Stimulated activated naive CD4-positive, alpha-beta T cell treated with Interleukin-2 at 50 U/mL for 16 hours (primary cell): ENCODE measurements around the gene ASPG.
A peak's percentile ranks its signal among the peaks of the same experiment; 100 is the strongest.

Experiments used
- DNase-seq: peaks from one replicate; lab custom pipeline; 2025; lab: John Stamatoyannopoulos, UW

Gene ASPG

GRCh38 chr14:104116756-104117340 is 31.3 kb downstream of the ASPG start:
- peak; percentile 23 for DNase-seq

DNA sequence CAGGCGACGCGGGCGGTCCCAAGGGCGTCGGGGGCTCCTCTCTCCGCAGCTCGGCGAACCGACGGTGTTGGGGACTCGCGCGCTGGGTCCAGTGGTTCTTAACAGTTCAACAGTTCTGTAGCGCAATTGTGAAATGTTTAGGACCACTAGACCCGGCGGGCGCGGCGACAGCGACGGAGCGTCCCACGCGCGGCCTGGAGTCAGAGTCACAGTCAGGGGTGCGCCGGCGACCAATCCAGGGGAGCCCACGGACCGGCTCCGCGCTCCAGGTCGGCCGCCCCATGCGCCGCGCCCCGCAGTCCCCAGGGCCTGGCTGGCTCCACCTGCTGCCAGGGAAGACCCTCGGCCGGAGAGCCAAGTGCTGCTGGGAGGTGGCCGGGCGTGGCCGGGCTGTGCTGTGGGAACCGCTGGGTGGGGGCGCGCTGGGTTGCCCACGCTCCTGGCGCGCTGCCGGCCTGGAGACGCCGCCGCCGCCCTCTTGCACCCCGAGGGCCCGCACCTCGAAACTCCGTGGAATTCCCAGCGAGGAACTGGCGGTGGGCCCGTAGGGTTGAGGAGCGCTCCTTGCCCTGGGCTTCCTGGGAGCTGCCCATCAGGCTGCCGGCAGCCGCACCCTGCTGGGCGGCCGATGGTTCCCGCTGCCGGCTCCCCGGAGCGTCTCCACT is 32.0 kb downstream of the ASPG start:
- DNase-seq = no peak

DNA sequence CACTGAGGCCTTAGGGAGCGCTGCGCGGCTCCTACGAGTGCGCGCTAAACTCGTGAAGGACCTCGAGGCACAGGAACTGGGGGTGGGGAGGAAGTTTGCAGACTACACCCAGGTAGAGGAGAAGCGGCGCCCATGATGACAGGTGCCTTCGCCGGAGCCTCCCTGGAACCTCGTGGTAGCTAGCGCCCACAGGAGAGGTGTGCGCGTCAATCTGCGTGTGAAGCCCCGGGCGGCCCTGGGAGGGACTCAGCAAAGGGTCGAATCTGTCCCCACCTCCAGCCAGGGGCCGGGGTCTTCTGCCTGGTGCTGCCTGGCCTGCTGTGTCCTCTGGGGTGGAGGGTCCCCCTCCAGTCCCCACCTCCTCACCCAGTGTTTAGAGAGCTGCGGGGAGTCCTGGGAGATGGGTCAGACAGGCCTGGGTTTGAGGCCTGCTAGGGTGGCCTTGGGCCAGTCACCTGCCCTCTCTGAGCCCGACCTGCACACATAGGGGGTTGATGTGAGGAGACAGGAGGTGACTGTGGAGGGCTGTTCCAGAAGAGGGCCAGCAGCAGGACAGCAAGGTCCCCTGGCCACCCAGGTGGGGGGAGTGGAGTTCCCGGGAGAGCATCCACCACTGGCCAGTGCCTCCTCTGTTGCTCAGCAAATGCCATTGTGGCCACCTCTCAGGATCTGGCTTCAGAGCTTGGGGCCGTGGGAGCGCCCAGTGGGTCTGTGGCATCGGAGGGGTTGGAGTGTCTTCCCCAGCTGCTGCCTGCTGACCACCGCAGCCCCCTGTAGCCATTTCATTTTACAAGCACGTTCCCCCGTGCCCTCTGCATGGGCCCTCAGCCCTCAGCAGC is 32.7 kb downstream of the ASPG start:
- DNase-seq = no peak

- no peak for DNase-seq
Measured at GRCh38 chr14:104119119-104119487, 33.6 kb downstream of the ASPG start.

DNA sequence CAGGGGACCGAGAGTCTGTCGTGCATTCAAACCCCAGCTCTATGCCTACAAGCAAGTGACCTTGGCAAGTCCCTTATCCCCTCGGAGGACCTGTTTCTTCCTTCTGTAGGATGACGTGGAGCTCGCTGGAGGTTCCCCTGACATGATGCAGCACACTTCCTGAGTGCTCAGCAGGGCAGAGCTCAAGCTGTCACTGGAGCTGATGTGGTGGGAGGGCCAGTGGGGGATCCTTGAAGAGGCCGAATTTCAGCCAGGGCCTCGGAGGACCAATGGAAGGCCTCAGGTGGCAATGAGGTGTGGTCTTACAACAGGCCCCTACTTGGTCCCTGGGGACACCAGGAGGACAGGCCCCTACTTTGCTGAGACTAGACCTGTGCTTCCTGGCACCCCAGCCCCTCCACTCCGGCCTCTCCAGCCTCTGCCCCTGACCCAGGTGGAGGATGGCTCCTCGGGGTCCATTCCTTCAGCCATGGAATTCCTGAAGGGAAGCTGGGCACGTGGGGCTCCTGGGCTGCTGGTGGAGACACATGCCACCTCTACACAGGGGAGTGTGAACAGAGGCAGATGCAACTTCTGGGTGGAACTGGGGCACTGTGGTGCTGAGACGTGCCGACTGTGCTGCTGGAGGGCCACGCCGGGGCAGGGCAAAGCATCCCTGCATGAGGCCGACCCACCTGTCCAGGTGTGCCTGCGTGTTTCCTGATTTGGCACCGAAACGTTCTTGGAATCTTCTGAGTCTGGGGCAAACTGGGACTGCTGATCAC is 34.2 kb downstream of the ASPG start:
- DNase-seq = no peak

GRCh38 chr14:104120281-104120741 is 34.8 kb downstream of the ASPG start:
- DNase-seq = no peak

GRCh38 chr14:104121142-104121541 is 35.6 kb downstream of the ASPG start:
- no peak for DNase-seq

- no peak for DNase-seq
Measured at GRCh38 chr14:104123879-104124278, 38.4 kb downstream of the ASPG start.

GRCh38 chr14:104125011-104125410 is 39.5 kb downstream of the ASPG start:
- DNase-seq = no peak

DNA sequence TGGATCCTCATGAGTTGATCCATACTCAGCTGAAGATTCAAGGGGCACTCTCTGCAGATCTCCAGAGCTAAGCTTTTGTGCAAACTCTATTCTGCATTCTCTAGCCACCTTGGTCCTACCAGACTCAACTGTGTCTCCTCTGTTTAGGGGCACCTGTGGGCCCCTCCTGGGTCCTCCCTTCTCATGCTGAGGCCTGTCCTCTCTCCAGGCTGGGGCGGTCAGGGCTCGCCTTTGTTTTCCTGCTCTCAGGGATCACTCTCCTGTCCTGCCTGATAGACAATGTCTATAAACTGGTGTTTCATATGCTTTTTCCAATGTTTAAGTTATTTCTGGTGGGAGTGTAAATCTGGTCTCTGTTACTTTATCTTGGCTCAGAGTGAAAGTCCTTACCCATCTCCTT is 41.3 kb downstream of the ASPG start:
- DNase-seq = no peak

GRCh38 chr14:104128981-104129380 is 43.5 kb downstream of the ASPG start:
- no peak for DNase-seq

- no peak for DNase-seq
Measured at GRCh38 chr14:104129556-104129955, 44.1 kb downstream of the ASPG start.

GRCh38 chr14:104130974-104131651 is 45.6 kb downstream of the ASPG start:
- DNase-seq = no peak

GRCh38 chr14:104131968-104132732 is 46.6 kb downstream of the ASPG start:
- no peak for DNase-seq

- no peak for DNase-seq
Measured at GRCh38 chr14:104132981-104133380, 47.5 kb downstream of the ASPG start.

GRCh38 chr14:104133496-104133895 is 48.0 kb downstream of the ASPG start:
- DNase-seq = no peak

DNA sequence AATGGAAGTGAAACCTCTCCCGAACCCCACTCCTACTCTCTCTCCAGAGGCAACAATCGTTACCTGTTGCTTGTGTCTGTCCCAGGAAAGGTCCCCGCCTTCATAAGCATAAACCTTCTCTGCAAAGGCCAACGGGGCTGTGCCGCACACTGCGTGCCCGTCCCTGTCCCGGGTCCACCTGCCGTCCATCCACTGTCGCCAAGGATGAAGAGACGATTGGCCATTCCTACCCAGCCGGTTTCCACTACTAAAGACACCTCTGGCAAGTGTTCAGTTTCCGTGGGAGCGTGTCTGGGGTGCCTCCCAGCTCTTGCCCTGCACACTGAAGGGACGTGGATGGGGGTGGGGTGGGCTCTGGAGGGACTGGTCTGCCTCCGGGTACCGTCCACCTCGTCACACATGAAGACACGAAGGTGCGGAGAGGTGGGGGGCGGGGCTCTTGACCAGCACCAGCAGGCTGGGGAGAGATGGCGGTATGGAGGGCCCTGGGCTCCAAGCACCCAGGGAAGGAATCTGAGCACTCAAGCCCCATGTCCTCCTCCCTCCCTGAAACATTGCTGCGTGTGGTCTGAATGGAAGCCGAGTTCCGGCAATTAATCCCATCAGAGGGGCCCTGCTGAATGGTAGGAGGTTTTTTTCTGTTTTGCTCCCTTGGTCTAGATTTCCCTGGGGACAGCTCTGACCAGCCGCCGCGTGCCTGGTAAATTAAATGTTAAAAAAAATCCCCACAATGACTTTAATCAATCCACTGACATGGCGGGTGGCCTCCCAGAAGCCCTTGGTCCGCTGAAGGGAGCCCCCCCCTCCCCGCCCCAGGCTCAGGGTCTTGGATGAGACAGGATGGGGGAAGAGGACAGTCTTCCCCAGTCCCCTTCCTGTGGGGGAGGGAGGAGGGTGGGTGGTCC is 48.8 kb downstream of the ASPG start:
- no peak for DNase-seq

- no peak for DNase-seq
Measured at GRCh38 chr14:104135121-104135903, 49.8 kb downstream of the ASPG start.

DNA sequence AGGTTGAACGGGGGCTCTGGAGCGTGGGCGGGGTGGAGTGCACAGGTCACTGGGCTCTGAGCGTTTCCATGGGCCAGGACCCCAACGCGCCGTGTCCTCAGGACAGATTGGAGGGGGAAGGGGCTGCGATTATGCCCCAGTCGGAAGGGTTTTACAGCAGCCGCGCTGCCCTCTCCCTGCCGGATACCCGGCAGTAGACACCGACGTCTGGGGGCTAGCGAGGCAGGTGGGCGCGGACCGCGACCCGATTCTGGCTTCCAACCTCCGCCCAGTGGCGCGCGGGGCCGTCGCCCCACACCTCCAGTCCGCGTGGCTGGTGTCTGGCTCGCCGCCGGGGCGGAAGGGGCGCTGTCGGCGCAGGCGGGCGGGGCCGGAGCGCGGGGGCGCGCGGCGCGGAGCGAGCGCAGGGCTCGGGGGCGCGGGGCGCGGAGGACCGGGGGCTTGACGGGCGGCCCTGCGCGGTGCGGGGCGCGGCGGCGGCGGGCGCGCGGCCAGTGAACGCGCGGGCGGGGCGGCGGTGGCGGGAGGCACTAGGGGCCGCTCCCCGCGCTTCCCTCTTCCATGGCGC is 50.5 kb downstream of the ASPG start:
- no peak for DNase-seq
